NCI-H128 (cell line): ENCODE measurements around the gene HRH2.

Experiments
- DNase-seq: peaks from one replicate; lab custom pipeline; 2025; ENCODE audit not compliant: unreplicated experiment; lab: John Stamatoyannopoulos, UW

The HRH2 gene

GRCh38 chr5:175692235-175692995 is 34.5 kb downstream of the HRH2 start:
- no peak for DNase-seq

GRCh38 chr5:175692996-175693710 is 35.3 kb downstream of the HRH2 start:
- no peak for DNase-seq

- DNase-seq: no peak
Observed at GRCh38 chr5:175693741-175694140, 35.9 kb downstream of the HRH2 start.

- DNase-seq: no peak
Observed at GRCh38 chr5:175694371-175695160, 36.7 kb downstream of the HRH2 start.

- DNase-seq: no peak
Observed at GRCh38 chr5:175695161-175696126, 37.6 kb downstream of the HRH2 start.

GRCh38 chr5:175696139-175696854 is 38.4 kb downstream of the HRH2 start:
- no peak for DNase-seq

GRCh38 chr5:175696855-175697198 is 39.0 kb downstream of the HRH2 start:
- no peak for DNase-seq

GRCh38 chr5:175697846-175698245 is 40.0 kb downstream of the HRH2 start:
- DNase-seq: no peak

- no peak for DNase-seq
Observed at GRCh38 chr5:175698401-175699115, 40.7 kb downstream of the HRH2 start.

- DNase-seq: no peak
Observed at GRCh38 chr5:175700991-175701390, 43.1 kb downstream of the HRH2 start.

- no peak for DNase-seq
Observed at GRCh38 chr5:175701797-175702196, 43.9 kb downstream of the HRH2 start.

GRCh38 chr5:175706499-175706898 is 48.6 kb downstream of the HRH2 start:
- DNase-seq: no peak

- DNase-seq: no peak
Observed at GRCh38 chr5:175707751-175708375, 50.0 kb downstream of the HRH2 start.

- DNase-seq: no peak
Observed at GRCh38 chr5:175709276-175709781, 51.5 kb downstream of the HRH2 start.

GRCh38 chr5:175710326-175710725 is 52.5 kb downstream of the HRH2 start:
- DNase-seq: no peak

- no peak for DNase-seq
Observed at GRCh38 chr5:175711031-175711430, 53.2 kb downstream of the HRH2 start.

- DNase-seq: no peak
Observed at GRCh38 chr5:175711472-175712312, 53.8 kb downstream of the HRH2 start.

- no peak for DNase-seq
Observed at GRCh38 chr5:175712313-175712680, 54.4 kb downstream of the HRH2 start.
